A549 treated with CpdA at 1 μM for 4 hours (cell line): ENCODE data around the gene NUDT11. TPM values are rescaled to one million over a fixed set of nuclear protein-coding genes. Genes with fewer than 3 reads are reported as not detected.

Experiments used
- total RNA-seq: library from RNA; stranded (reverse); fragments of 200-300 nt; extraction: Qiagen RNA extraction; gene quantifications from 5 replicates; pipeline ENCODE4 v1.2.3, GENCODE V29; 2022; ENCODE audit warnings: low read depth

Gene NUDT11
- total RNA-seq, result 3.1 to 3.6 TPM (median 3.4 TPM) in 5 replicates

DNA sequence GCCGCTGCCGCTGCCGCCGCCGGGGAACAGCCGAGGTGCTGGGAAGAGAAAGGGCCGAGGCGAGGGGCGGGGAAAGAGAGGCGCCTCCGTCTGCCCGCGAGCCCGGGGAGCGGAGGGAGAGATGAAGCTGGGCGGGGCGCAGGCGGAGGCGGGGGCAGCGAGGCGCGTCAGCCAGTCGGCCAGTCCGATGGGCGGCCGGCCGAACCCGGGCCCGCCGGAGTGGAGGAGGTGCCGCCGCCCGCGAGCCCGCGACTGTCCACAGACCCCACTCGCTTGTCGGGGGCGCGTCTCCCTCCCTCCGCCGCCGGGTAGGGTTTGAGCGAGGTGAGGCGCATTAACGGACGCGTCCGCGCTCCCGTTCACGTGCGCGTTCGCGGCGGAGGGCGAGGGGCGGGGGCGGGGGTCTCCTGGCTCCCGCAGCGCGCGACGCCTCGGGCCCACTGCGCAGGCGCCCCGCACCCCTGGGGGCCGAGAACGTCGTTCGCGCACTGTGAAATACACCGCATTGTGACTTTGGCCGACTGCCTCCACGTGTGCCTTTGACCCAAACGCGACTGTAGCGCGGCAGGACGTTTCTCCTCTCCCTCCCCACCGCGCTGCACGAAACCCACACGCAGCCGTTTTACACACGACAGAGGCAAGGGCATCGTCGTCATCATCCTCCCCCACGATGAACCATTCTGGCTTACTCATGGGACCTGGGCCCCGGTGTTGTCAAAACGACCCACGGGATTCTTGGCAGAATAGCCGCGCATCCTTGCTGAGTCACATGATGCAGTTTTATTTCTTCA, at the start of gene NUDT11:
Gene NUDT11 (minus strand): TSS at position 92 of the 791 bp plus-strand sequence. CDS start 148 bp downstream, outside the sequence.

Other genes with a start within 250 kb of the NUDT11 start
- 0.28 to 0.67 TPM (median 0.38 TPM) in 5 replicates for gene NUDT10, start 163.8 kb downstream of the NUDT11 start, total RNA-seq
- gene CENPVL3, start 122.3 kb upstream of the NUDT11 start, total RNA-seq, result 0.13 to 0.47 TPM (median 0.17 TPM) in 5 replicates
- gene CENPVL2, start 186.2 kb upstream of the NUDT11 start, total RNA-seq, result not detected in 5 replicates
- gene CENPVL1, start 213.9 kb upstream of the NUDT11 start, total RNA-seq, result not detected in 5 replicates
- gene GSPT2, start 246.8 kb upstream of the NUDT11 start, total RNA-seq, result 7.6 to 10.3 TPM (median 8.5 TPM) in 5 replicates